Colonic mucosa (tissue), 4 donors: ENCODE data around the gene RMI1. TPM values are rescaled to one million over a fixed set of nuclear protein-coding genes. Genes with fewer than 3 reads are reported as not detected.
A peak's percentile ranks its signal among the peaks of the same experiment; 100 is the strongest.

Experiments
- DNase-seq: peaks from one replicate; pipeline ENCODE4 v3.0.0-alpha.2; 2020
- H3K27ac ChIP-seq: fragments of 200-600 bp; one replicate; pipeline ENCODE4 v1.8.0; 2021
- H3K27me3 ChIP-seq: fragments of 200-600 bp; one replicate; pipeline ENCODE4 v1.8.0; 2021
- H3K36me3 ChIP-seq: fragments of 200-600 bp; one replicate; pipeline ENCODE4 v1.8.0; 2021
- H3K4me1 ChIP-seq: fragments of 200-600 bp; one replicate; pipeline ENCODE4 v1.8.0; 2021; ENCODE audit warnings: mild to moderate bottlenecking
- H3K4me3 ChIP-seq: fragments of 200-600 bp; one replicate; pipeline ENCODE4 v1.8.0; 2021
- H3K9ac ChIP-seq, 2 donors: one replicate each; pipeline ENCODE4 v1.7.0; 2013; ENCODE audit warnings: control low read depth in 2 of 2, low read depth in 2 of 2, low read length in 2 of 2
- H3K9me3 ChIP-seq: fragments of 200-600 bp; one replicate; pipeline ENCODE4 v1.8.0; 2021
- CTCF ChIP-seq: fragments of 200-600 bp; IDR thresholded peaks from one replicate; pipeline ENCODE4 v1.8.0; 2022; ENCODE audit warnings: antibody characterized with exemption, mild to moderate bottlenecking
- intact Hi-C: fragments of 100-400 bp; cut with DNase I; formaldehyde crosslinking; loops from one replicate; pipeline ENCODE4 v1.14.1; 2022
- microRNA-seq: library from miRNA; unstranded; fragments of <30 nt; microRNA quantifications from one replicate; pipeline ENCODE4, GENCODE V29; 2019
- total RNA-seq, 2 donors: library from RNA; stranded (reverse); fragmentation: NEBNext Ultra II Directional in 1 of 2; extraction: Animal tissue kit (Norgen Biotek cat#: 25700) in 1 of 2; gene quantifications; one replicate each; pipeline ENCODE4 v1.2.1, GENCODE V29; 2021
- donor health status: healthy.
- donor health status: DM: no; HTN: no; CAD: no.
- donor health status: DM: no; HTN: no; CAD: no.

RMI1 gene
- total RNA-seq, 2 donors from 2014 or later: 9.6 to 16.9 TPM

DNA sequence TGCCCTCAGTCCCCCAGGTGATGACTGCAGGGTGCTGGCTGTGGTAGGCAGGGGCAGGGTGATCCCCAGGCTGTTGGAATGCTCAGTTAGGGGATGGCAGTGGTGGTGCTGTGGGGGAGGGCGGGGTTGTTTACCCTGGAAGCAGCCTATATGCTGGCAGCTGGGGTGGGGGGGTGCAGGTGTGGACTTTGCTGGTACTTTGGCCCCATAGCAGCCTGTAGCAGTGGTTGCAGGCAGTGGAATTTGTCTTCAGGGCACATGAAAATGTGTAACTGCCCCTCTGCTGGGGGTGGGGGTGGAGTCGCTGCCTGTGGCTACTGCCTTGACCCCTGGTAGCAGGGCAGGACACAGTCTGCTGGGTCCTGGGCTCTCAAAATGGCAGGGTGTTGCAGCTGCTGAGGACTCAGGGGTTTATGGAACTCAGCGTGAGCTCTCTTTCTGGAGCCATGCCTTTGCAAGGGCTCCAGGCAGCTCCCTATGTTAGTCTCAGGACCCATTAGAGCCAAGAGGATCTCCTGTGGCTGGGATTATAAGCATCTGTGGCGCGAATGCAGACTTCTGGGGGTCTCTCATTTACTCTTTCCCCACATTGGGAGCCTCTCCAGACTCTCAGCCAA is 65.0 kb downstream of the RMI1 start:
- DNase-seq: no peak
- no peaks in the 10 kb centered on the region for H3K4me1 ChIP-seq
- no peak overlapping the region for H3K27ac ChIP-seq
- intact Hi-C loops: no loop called here
- no peak overlapping the region for H3K9ac ChIP-seq
- no peaks in the 10 kb centered on the region for H3K36me3 ChIP-seq
- H3K27me3 ChIP-seq: no peaks in the 10 kb centered on the region
- H3K9me3 ChIP-seq: no peaks in the 10 kb centered on the region
- H3K4me3 ChIP-seq: no peak overlapping the region
- TF ChIP-seq CTCF: no peak

Small RNA genes within 50 kb of the gene (microRNA-seq; reads per million reads assigned to microRNA genes)
- 187 reads per million, percentile 59 among the genes with 10 or more reads in this experiment for gene MIR7-1

Other genes starting within 250 kb of the RMI1 start
- 1 to 10 TPM; 3.7 to 4.8 TPM for gene GKAP1, start 163.0 kb upstream of the RMI1 start, total RNA-seq
- gene KIF27, start 59.4 kb upstream of the RMI1 start, total RNA-seq: 1 to 10 TPM; 3.0 to 4.0 TPM
- gene HNRNPK, start 590 bp upstream of the RMI1 start, total RNA-seq: 100 to 1,000 TPM; 451 to 491 TPM